ENCODE measurements around the gene DTYMK.

GRCh38 chr2:241653210-241653750, 33.3 kb downstream of the DTYMK start:
- TF ChIP-seq CTCF (conservative IDR thresholded peaks at IDR 0.05) (no peak), ZFX (IDR thresholded peaks at IDR 0.05) (no peak)
